RWPE1 (cell line): ENCODE results near the gene TMIE.

ENCODE experiments used
- CTCF ChIA-PET: fragments of 350-600 bp; sonication (Branson Sonifier 250); formaldehyde crosslinking; extraction: SDS; loops from one replicate; lab custom pipeline; 2021; lab: Yijun Ruan, JAX
- POLR2A ChIA-PET: fragments of 400-600 bp; formaldehyde crosslinking; extraction: SDS; loops from one replicate; lab custom pipeline; 2020; ENCODE audit warnings: antibody characterized with exemption; ENCODE audit not compliant: low non-redundant PET; lab: Yijun Ruan, JAX
- DNase-seq: peaks from one replicate; pipeline ENCODE4 v3.0.0; 2012; ENCODE audit warnings: low spot score
- H3K27ac ChIP-seq: fragments of 450-650 bp; 2 replicates; pipeline ENCODE4 v1.5.1; 2017
- CTCF ChIP-seq: fragments of 450-650 bp; conservative IDR thresholded peaks from 2 replicates; pipeline ENCODE4 v1.5.1; 2017; ENCODE audit warnings: low read depth, mild to moderate bottlenecking

The TMIE gene

GRCh38 chr3:46676601-46677410 lies 24.4 kb upstream of the TMIE start:
- peak overlapping the region; percentile 72 for H3K27ac ChIP-seq
- ChIA-PET CTCF (no interaction called here), POLR2A (no interaction called here)
- no peak for DNase-seq
- TF ChIP-seq CTCF = no peak

DNA sequence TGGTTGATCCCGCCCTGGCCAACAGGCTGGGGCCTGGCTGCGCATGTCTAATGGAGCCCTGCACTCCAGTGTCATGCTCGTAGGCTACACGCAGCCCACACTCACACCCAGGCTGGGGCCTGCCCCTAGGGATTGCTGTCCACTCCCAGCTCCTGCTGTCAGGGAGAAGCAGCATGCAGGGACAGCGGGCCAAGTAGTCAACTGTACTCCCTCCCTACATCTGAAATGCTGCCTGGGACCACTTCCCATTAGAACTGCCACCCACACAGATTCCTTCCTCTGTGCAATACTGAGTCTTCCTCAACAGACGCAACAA lies 23.8 kb upstream of the TMIE start:
- peak overlapping the region; percentile 72 for H3K27ac ChIP-seq
- no peak for DNase-seq
- TF ChIP-seq CTCF = no peak
- ChIA-PET POLR2A (no interaction called here), CTCF (no interaction called here)

DNA sequence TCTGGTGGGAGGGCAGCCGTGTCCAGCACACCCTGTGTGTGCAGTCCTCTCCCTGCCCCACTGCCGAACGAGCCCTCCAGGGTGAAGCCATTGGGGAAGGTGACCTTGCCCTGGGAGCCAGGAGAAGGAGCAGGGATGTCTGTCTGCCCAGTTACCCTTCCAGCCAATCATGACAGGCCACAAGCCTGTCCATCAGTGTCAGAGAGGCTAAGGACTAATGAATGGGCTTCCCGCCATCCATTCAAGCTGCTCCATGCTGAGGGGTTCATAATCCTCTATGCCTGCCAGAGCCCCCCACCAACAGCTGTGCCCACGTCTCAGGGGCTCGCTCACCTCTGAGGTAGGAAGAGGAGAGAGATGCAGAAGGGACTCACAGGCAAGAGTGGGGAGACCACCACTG lies 22.9 kb upstream of the TMIE start:
- TF ChIP-seq CTCF = no peak
- no peak for DNase-seq
- POLR2A ChIA-PET = no interaction called here
- peak overlapping the region; percentile 58 for H3K27ac ChIP-seq
- CTCF ChIA-PET = interaction anchor here (0.7 kb wide), 1 partner anchor 63 kb away, joined by 4 read pairs; no protein-coding TSS in a partner anchor

DNA sequence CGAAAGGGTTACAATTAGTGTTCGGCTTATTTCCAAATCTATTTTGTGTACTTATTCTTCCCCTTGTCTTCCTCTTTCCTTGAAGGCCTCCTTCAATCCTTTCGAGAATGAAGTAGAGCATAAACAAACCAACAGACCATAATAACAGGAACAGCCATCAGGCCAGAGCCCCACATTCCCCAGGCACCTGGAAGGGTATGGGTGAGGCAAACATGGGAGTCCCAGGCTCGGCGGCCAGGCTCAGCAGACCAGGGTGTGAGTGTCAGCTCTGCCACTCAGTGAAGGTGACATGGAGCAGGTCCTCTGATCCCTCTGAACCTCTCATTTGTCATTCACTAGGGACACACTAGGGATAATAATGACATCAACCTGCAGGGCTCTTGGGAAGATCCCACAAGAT lies 21.5 kb upstream of the TMIE start:
- no peak for TF ChIP-seq CTCF
- DNase-seq = no peak
- ChIA-PET CTCF (no interaction called here), POLR2A (no interaction called here)
- peak overlapping the region; percentile 58 for H3K27ac ChIP-seq

DNA sequence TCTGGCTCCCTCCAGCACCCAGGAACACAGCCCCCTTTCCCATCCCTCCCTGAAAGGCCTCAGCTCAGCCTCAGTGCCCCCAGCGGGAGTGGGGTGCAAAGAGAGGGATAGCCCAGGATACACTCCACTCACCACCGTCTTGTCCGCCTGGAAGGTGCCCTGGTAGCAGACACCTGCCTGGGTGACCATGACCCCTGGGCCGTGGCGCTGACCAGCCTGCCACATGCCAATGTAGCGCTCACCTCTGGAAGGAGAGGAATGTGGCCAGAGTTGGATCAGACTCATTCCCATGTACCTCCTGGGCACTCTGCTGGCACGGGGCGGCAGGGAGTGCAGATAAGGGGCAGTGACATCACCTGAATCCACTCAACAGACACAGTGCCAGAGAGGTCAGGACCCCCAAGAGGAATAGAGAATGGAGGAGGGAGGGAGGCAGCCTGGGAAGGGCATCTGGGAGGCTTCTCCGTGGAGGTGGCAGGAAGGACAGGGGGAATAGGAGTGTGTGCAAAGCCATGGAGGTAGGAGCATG lies 20.8 kb upstream of the TMIE start:
- ChIA-PET CTCF (no interaction called here), POLR2A (no interaction called here)
- no peak for TF ChIP-seq CTCF
- H3K27ac ChIP-seq = peak overlapping the region; percentile 58
- DNase-seq = no peak

- no peak for DNase-seq
- POLR2A ChIA-PET = no interaction called here
- no peak for TF ChIP-seq CTCF
- CTCF ChIA-PET = no interaction called here
- H3K27ac ChIP-seq = peak overlapping the region; percentile 58
Observed at GRCh38 chr3:46681387-46681786, 19.8 kb upstream of the TMIE start.
